Skin epidermis (tissue), 12 donors: Measurements from ENCODE around the gene MIA2.
A peak's percentile ranks its signal among the peaks of the same experiment; 100 is the strongest.
"Not testable (repeated sequence)": the region's sequence is repeated elsewhere in the genome, so short reads cannot be mapped to it uniquely, and the experiment has no call there.

Source experiments
- H3K27ac ChIP-seq, 21 experiments: fragments of 200-600 bp; sonication (generic) in 11 of 21; one replicate each; pipeline ENCODE4 v1.5.0; 2020; ENCODE audit warnings: mild to moderate bottlenecking in 3 of 21, inconsistent platforms in 2 of 21, moderate library complexity in 2 of 21
- H3K4me3 ChIP-seq, 7 experiments: fragments of 200-600 bp; sonication (generic) in 2 of 7; one replicate each; pipeline ENCODE4 v1.5.0; 2020; ENCODE audit warnings: inconsistent platforms in 2 of 7, mild to moderate bottlenecking in 2 of 7, moderate library complexity in 1 of 7

The MIA2 gene

GRCh38 chr14:39230416-39231035, 3.2 kb upstream of the MIA2 start:
- peak overlapping the region in 2 of 21 experiments; percentile 58 to 77 for H3K27ac ChIP-seq
- no peak overlapping the region for H3K4me3 ChIP-seq

- H3K4me3 ChIP-seq, result not testable (repeated sequence)
- peak overlapping the region in 1 of 21 experiments; percentile 77 for H3K27ac ChIP-seq
These were observed 1.8 kb upstream of the MIA2 start for GRCh38 chr14:39231751-39232553.

GRCh38 chr14:39232554-39233415, 930 bp upstream of the MIA2 start:
- Histone ChIP-seq H3K27ac (peak overlapping the region in 3 of 21 experiments; percentile 42 to 70 (median 50)), H3K4me3 (no peak overlapping the region)

GRCh38 chr14:39234986-39235385, 1.3 kb downstream of the MIA2 start:
- not testable (repeated sequence) for H3K27ac ChIP-seq, H3K4me3 ChIP-seq

GRCh38 chr14:39235466-39235865, 1.8 kb downstream of the MIA2 start:
- not testable (repeated sequence) for H3K27ac ChIP-seq, H3K4me3 ChIP-seq

GRCh38 chr14:39240769-39241168, 7.1 kb downstream of the MIA2 start:
- Histone ChIP-seq H3K4me3 (no peak overlapping the region), H3K27ac (no peak overlapping the region)

GRCh38 chr14:39241637-39242036, 7.9 kb downstream of the MIA2 start:
- H3K4me3 ChIP-seq, result no peak overlapping the region
- no peak overlapping the region for H3K27ac ChIP-seq

GRCh38 chr14:39243831-39244230, 10.1 kb downstream of the MIA2 start:
- Histone ChIP-seq H3K4me3 (no peak overlapping the region), H3K27ac (no peak overlapping the region)

- H3K27ac ChIP-seq, result no peak overlapping the region
- no peak overlapping the region for H3K4me3 ChIP-seq
These were observed 12.9 kb downstream of the MIA2 start for GRCh38 chr14:39246618-39247017.

- no peak overlapping the region for H3K27ac ChIP-seq
- H3K4me3 ChIP-seq, result no peak overlapping the region
These were observed 13.5 kb downstream of the MIA2 start for GRCh38 chr14:39247256-39247655.

GRCh38 chr14:39251547-39251946, 17.8 kb downstream of the MIA2 start:
- Histone ChIP-seq H3K27ac (no peak overlapping the region), H3K4me3 (no peak overlapping the region)

- H3K4me3 ChIP-seq, H3K27ac ChIP-seq: not testable (repeated sequence)
These were observed 23.7 kb downstream of the MIA2 start for GRCh38 chr14:39257388-39257787.

- Histone ChIP-seq H3K4me3 (no peak overlapping the region), H3K27ac (no peak overlapping the region)
These were observed 25.2 kb downstream of the MIA2 start for GRCh38 chr14:39258782-39259545.

GRCh38 chr14:39260161-39260560, 26.4 kb downstream of the MIA2 start:
- H3K4me3 ChIP-seq, H3K27ac ChIP-seq: not testable (repeated sequence)

- not testable (repeated sequence) for H3K27ac ChIP-seq, H3K4me3 ChIP-seq
These were observed 28.5 kb downstream of the MIA2 start for GRCh38 chr14:39262214-39262613.

- H3K27ac ChIP-seq, result no peak overlapping the region
- no peak overlapping the region for H3K4me3 ChIP-seq
These were observed 30.3 kb downstream of the MIA2 start for GRCh38 chr14:39264057-39264456.

- Histone ChIP-seq H3K27ac (no peak overlapping the region), H3K4me3 (no peak overlapping the region)
These were observed 30.8 kb downstream of the MIA2 start for GRCh38 chr14:39264558-39264957.

- Histone ChIP-seq H3K27ac (peak overlapping the region in 13 of 21 experiments; percentile 91 to 100 (median 99)), H3K4me3 (peak overlapping the region in 5 of 7 experiments; percentile 66 to 94 (median 84))
These were observed 31.3 kb downstream of the MIA2 start for GRCh38 chr14:39265033-39265432.

GRCh38 chr14:39265806-39266524, 32.2 kb downstream of the MIA2 start:
- Histone ChIP-seq H3K27ac (peak overlapping the region; percentile 91 to 100 (median 99)), H3K4me3 (peak overlapping the region; percentile 66 to 99 (median 89))
